H4 (cell line): ENCODE data around the gene GGT5. TPM values are rescaled to one million over a fixed set of nuclear protein-coding genes. Genes with fewer than 3 reads are reported as not detected.
"Not testable (repeated sequence)": the region's sequence is repeated elsewhere in the genome, so short reads cannot be mapped to it uniquely, and the experiment has no call there.

Experiments
- DNase-seq: peaks from one replicate; pipeline ENCODE4 v3.0.0-alpha.2; 2015; ENCODE audit warnings: low spot score
- total RNA-seq: library from RNA; depleted of rRNA; stranded (reverse); fragments of >200 nt; shearing (Covaris generic); gene quantifications from 2 replicates; pipeline ENCODE4 v1.2.3, GENCODE V29; 2014

GGT5 gene
- total RNA-seq, 1 experiment from 2014 or later: not detected

DNA sequence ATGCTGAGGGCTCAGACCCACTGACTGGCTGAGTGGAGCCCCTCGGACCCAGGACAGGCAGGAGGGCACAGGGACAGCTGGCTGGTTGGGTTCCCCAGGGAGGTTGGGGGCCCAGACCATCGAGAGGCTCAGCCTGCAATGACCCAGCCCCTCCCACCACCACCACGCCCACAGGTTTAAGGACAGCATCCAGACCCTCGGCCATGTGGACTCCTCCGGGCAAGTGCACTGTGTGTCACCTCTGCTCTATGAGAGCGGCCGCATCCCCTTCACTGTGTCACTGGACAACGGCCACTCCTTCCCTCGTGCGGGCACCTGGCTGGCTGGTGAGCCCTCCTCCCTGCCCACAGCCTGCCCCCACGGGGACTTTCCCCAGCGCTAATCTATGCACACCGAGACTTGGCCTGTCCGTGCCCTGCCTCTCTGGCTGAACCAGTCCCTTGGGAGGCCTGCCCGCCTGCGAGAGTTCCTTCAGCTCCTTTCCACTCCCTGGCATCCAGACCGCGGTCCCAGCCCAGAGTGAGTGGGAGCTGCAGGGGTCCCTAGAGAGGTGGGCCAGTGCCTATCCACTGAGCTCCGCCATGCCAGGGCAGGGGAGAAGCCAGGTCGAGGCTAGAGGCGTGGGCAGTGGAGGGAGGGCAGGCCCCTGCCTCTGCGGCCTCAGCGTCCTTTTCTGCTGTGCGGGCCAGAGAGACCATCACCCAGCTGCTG, 61.4 kb downstream of the GGT5 start:
- DNase-seq: no peak

DNA sequence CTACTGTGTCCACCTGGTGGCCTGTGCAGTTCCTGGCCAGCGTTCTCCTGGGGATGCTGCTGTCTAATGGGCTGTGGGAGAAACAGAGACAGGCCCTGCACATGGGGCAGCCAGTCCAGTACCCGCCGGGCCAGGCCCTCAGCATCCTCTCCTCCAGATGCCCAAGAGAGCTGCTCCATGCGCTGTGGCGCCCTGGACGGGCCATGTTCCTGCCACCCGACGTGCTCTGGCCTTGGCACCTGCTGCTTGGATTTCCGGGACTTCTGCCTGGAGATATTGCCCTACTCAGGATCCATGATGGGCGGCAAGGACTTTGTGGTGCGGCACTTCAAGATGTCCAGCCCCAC, 62.0 kb downstream of the GGT5 start:
- DNase-seq: not testable (repeated sequence)

DNA sequence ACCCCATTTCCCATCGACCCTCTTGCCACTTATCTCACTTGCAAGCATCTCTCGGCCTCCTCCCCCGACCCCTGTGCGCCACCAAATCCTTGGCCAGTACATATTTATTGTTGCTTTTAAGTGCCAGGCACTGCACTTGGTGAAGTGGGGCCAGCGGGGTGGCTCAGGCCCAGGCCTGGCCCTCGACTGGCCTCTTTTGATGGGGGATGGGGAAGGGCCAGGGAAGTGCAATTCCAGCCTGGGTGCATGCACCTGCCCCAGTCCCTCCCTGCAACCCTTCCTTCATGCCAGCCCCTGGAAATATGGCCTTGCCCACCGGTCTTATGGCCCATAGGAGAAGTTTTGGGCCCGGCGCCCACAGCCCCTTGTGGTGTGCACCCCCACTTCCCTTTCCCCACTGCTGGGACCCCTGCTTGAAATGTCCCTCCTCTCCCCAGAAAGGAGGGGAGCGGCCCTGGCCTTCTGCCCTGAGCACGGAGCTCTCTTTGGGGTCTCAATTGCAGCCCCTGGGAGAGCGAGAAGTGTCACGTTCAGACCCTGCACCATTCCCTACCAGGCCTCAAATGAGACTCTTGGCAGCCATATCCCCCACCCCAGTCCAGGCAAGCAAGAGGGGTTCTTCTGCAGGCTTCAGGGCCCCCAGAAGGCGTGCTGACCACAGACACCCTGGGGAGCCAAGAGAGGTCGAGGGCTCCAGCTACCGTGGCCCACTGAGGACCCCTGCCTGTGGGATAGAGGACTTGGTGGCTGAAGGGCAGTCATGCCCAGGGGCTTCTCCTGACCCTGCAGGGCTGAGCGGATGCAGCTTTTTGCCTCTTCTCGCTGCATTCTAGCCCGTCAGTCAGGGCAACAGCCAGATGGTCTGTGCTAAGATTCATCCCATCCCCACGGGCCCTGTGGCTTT, 62.6 kb downstream of the GGT5 start:
- no peak for DNase-seq

DNA sequence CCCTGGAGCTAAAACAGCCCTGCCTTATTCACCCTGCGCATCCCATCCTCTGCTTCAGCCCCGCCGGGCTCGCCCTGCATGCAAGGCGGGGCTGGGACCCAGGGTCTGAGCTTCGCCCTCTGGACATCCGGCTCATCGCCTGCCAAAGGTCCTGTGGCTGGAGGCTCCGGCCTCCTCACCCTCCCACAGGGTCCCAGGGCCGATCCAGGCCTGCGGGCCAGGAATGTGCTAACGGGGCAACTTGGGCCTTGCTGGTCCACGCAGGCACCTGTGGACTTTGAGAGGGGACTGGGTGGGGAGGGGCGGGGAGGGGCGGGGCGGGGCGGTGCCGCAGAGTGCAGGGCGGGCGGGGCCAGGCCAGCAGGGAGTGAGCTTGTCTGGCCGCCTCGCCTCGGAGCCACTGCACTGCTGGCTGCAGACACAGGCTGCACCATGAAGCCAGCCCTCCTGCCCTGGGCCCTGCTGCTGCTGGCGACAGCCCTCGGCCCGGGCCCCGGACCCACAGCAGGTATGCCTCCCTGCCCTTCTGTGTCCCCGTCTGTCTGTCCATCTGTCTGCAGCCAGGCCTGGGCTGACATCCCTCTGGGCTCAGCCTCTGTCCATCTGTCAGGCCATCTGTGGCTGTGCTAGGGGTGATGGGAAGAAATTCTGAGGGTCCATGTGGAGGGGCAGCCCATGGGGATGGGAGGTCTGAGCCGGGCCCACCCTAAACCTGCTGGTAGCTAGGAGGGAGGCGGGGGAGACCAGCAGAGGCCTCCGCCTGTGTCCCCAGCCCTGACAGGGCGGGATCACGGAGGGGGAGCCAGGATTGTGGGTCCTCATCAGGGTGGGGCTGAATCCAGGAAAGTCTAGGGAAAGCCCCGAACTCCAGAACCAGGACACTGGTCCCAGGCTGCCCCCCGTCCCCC, 63.5 kb downstream of the GGT5 start, which contains the start of gene SUSD2:
TSS of gene SUSD2 (plus strand) at position 400 of the 908 bp plus-strand sequence. CDS start at position 433, 33 bp downstream.
- DNase-seq: no peak

DNA sequence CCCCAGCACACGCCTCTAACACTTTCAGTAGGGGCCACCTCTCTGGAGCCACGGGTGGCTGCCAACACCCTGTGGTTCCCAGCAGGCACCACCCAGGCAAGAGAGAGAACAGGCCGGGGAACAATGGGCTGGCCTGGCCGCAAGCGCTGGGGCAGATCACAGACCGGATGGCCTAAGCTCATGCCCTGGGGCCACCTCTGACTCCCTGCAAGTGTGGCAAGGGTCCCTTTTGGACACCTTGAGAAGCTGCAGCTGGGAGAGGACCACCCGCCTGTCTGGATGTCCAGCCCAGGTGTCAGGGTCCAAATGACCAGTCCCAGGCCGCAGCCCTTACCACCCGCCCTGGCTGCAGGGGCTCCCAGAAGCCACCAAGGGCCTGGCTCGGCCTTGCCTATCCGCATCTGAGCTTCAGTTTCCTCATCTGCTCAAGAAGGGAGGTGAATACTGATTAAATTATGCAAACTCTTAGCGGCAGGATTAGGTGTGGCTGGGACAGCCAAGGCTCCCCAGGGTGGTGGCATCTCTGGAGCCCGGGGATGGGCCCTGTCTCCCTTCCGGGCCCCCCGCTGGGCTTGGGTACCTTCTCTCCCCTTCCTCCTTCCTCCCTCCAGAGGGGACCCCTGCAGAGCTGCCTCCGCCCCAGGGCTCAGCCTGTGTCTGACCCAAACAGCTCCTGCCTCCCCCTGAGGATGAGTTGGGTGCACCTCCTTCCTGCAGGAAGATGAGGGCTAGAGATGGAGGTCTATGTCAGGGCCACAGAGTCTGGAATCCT, 64.4 kb downstream of the GGT5 start:
- no peak for DNase-seq

DNA sequence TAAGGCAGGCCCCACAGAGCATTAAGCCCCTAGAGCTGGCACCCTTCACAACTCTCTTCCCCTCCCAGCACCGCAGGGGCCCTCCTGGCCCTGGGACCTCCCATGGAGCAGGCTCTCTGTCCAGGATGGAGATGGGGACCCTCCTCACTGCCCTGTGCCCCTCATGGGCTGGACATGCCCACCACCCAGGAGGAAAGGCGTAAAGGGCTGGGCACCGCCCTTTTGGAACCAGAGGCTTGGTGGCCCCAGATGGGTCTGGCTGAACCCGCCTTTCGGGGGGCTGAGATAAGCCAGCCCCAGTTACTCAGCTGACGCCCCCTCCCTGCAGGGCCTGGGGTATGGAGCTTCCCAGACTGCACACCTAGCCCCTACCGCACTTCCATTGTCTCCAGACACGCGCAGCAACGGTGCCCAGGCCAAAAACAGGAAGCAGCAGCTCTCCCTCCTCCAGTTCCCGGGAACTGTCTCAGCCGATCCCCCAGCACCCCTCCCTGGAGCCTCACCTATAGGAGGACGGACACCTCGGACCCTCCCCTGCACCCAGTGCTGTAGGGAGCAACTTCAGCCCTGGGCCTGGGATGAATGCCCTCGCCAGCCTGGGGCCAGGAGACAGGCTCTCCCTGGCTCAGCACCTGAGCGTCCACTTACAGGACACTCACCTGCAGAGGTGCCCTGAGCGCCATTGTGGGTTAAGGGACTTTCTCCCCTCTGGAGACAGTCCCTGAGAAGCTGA, 65.2 kb downstream of the GGT5 start:
- no peak for DNase-seq

DNA sequence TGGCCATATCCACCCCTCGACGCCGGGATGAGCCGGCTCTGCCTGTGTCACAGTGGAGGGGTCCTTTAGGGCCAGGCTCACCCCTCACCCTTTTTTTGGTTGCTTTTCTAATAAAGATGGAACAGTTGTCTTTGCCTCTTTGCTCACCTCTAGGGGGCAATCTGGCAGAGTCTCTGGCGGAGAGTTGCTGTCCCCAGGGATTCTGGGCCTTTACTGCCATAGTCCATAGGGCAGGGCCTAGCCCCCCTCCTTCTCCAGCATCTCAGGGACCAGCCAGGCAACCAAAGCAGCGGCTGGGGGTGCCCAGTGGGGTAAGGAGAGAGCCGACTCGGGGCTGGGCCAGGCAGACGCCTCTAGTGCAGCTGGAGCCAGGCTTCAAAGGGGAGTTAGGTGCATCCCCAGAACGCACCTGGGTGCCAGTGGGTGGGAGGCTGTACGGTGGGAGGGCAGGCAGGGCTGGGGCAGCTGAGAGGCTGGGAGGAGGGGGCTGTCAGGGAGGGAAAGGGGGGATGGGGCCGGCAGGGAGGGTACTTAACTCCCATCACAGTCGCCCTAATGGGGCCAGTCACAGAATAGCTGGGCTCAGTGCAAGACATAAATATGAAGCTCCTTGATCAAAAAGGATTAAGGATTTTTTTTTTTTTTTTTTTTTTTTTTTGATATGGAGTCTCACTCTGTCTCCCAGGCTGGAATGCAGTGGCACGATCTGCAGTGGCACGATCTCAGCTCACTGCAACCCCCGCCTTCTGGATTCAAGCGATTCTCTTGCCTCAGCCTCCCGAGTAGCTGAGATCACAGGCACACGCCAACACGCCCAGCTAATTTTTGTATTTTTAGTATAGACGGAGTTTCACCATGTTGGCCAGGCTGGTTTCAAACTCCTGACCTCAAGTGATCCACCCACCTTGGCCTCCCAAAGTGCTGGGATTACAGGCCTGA, 66.1 kb downstream of the GGT5 start:
- DNase-seq: no peak

DNA sequence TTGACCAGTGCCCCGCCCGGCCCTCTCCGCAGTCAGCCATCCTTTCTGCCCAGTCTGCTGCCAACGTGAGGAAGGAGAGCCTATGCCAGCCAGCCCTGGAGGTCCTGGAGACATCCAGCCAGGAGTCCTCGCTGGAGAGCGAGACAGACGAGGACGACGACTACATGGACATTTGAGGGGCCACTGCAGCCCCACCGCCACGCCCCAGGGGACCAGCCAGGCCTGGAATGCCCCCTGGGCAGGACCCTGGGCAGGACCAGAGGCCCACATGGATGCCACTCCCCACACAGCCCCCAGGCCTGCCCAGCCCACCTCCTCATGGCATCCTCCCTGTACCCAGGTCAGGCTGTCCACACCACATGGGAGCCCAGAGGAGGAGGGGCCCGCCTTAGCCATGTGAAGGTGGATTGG, 66.9 kb downstream of the GGT5 start:
- DNase-seq: no peak

DNA sequence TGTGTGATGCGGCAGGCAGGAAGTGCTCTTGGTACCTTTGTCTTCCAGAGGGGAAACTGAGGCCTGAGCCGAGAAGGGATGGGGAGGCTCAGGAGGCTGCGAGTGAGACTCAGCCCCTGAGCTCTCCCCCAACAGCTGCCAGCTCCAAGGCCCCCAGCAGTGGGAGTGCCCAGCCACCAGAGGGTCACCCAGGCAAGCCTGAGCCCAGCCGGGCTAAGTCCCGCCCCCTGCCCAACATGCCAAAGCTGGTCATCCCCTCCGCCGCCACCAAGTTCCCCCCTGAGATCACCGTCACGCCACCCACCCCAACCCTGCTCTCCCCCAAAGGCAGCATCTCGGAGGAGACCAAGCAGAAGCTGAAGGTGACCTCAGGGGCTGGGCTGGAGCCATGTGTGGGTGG, 67.4 kb downstream of the GGT5 start:
- DNase-seq: no peak

DNA sequence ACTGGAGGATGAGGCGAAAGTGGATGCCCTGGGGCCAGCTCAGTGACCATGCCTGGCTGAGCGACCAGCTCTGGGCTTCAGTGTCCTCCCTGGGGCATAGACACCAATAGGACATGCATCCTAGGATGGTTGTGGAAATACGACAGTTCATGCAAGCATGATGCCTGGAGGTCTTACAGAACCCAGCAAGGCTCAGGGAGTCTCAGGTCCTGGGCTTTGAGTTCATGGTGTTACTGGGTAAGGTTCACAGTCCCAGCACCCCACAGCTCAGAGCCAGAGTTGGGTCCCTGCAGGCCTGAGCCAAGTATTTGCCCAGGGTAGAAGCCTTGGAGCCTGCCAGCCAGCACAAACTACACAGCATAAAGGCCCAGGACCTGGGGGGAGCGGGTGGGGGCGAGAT, 67.8 kb downstream of the GGT5 start:
- DNase-seq: no peak

DNA sequence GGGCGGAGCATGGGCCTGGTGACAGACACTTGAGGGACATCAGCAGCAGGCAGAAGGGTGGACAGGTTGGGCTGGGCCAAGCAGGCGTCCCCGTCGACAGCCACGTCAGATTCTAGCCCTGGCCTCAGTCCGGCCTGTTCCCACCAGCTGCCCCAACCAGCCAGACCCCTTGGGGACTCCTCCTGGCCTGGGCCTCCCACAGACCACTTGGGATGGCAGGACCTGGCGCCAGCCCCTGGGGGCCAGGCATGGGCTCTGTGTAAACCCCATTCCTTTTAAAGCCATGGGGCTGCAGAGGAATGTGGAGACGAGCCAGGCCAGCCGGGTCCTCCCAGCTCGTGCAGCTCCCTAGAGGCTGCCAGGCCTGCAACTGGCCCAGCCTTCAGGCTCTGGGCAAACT, 68.3 kb downstream of the GGT5 start:
- DNase-seq: no peak

DNA sequence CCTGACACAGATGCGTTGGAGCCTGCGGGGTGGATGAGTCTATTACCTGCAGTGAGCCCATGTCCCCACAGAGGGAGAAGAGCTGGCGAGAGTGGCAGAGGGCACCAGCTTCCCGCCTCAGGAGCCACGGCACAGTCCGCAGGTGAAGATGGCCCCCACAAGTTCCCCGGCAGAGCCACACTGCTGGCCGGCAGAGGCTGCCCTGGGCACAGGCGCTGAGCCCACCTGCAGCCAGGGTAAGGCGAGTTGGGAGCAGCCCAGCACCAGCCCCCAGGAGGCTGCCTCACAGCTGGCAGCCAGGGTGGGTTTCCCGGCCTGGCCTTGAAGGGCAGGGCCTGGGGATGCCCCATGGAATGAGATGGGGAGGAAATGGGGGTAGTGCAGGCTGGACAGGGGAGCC, 68.8 kb downstream of the GGT5 start:
- no peak for DNase-seq

DNA sequence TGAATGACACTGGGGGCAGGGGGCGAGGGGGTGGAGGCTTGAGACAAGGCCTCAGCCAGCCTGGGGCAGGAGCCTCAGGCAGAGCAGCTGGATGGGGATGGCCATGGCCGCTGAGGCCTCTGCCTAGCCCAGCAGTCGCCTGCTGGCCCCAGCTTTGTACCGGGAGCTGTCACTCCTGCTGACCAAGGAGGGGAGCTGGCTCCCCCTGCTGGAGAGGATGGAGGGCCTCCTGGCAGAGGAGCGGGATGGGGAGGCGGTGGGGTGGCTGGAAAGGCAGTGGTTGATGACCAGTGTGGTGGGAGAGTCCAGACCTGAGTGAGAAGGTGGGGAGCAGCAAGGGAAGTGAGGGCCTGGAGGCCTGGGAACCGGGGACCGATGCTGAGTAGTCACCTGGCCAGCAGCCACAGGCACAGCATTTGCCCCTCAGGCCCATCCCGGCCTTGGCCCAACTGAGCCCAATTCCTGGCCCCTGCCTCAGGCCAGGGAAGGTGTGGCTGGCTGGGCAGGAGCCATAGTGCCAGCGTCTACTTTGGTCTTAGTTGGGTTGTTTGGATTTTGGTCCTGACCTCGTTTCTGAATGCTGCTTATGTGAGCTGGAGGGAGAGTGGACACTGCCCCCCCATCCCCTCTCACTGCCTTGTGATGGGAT, 69.6 kb downstream of the GGT5 start:
- peak; percentile 31 for DNase-seq

DNA sequence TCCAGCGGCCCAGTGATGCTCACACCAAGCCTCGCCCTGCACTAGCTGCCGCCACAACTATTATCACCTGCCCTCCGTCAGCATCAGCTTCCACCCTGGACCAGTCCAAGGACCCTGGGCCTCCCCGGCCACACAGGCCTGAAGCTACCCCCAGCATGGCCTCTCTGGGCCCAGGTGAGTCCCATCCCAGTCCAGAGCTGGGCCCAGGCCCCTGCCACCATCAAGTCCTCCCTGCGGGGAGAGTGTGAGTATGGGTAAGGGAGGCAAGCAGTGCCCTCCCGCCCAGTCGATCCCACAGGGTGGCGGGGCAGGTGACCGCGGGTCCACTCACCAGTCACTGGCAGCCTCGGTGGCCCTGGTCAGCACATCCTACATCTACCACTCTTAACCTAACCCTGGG, 73.1 kb downstream of the GGT5 start:
- no peak for DNase-seq

DNA sequence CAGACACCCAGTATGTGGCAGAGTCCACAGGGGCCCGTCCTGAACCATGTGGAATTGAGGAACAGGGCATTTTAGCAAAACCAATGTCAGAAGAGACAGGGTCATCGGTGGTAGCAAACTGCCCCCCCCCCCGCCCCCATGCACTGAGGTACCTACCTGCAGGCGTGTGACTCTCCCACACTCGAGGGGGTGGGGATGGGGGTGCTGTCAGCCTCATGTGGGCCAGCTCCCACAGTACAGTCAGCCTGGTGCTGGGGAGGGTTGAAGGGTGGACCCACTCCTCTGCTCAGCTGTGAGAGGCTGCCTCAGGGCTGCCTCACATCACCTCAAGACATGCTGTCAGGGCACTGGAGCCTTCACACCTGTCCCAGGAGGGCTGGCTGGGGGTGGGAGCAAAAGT, 74.2 kb downstream of the GGT5 start:
- no peak for DNase-seq

DNA sequence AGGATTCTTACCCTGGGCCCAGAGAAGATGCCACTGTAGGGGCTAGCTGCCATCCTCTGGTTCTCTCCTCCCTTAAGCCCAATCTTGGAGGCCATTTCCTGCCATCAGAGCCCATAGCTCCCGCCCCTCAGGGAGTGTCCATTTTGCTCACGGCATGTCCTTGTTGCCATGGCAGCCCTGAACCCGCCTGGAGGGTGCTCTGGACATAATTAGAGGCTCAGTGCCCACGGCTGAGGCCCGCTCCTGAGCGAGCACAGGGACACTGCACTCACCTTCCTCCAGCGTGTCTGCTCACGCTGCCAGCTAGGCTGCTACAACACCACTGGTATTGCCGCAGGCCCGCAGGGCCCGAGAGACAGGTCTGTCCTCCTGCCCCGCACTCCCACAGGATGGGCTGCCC, 74.7 kb downstream of the GGT5 start:
- DNase-seq: no peak
